CD4-positive, alpha-beta T cell treated with Interferon gamma for 1 hour (primary cell): Measurements from ENCODE around the gene BYSL.

Source experiments
- DNase-seq: peaks from one replicate; pipeline ENCODE4 v3.0.0-alpha.2; 2020

The BYSL gene

GRCh38 chr6:41943456-41943855 lies 22.2 kb downstream of the BYSL start:
- no peak for DNase-seq

GRCh38 chr6:41947581-41948220 lies 26.4 kb downstream of the BYSL start:
- DNase-seq, result no peak

- no peak for DNase-seq
These were observed 33.4 kb downstream of the BYSL start for GRCh38 chr6:41954668-41955067.

- no peak for DNase-seq
These were observed 34.1 kb downstream of the BYSL start for GRCh38 chr6:41955412-41955811.

GRCh38 chr6:41957117-41957516 lies 35.8 kb downstream of the BYSL start:
- no peak for DNase-seq

- DNase-seq, result no peak
These were observed 36.9 kb downstream of the BYSL start for GRCh38 chr6:41958022-41958856.

- no peak for DNase-seq
These were observed 38.7 kb downstream of the BYSL start for GRCh38 chr6:41960028-41960427.

GRCh38 chr6:41963371-41963770 lies 42.1 kb downstream of the BYSL start:
- no peak for DNase-seq

- no peak for DNase-seq
These were observed 43.0 kb downstream of the BYSL start for GRCh38 chr6:41964201-41964887.

- no peak for DNase-seq
These were observed 44.3 kb downstream of the BYSL start for GRCh38 chr6:41965429-41966213.

GRCh38 chr6:41966214-41966920 lies 45.1 kb downstream of the BYSL start:
- DNase-seq, result no peak

- no peak for DNase-seq
These were observed 45.6 kb downstream of the BYSL start for GRCh38 chr6:41966961-41967311.

GRCh38 chr6:41967312-41968287 lies 46.3 kb downstream of the BYSL start:
- DNase-seq, result no peak

- DNase-seq, result peak; percentile 65
These were observed 49.1 kb downstream of the BYSL start for GRCh38 chr6:41970436-41970846.

GRCh38 chr6:41972826-41973225 lies 51.5 kb downstream of the BYSL start:
- DNase-seq, result no peak

- DNase-seq, result no peak
These were observed 53.1 kb downstream of the BYSL start for GRCh38 chr6:41974281-41974825.

GRCh38 chr6:41975276-41975675 lies 54.0 kb downstream of the BYSL start:
- no peak for DNase-seq

GRCh38 chr6:41976794-41977484 lies 55.6 kb downstream of the BYSL start:
- no peak for DNase-seq
